IMR-90 (cell line): Measurements from ENCODE around the gene MAGI2. TPM values are rescaled to one million over a fixed set of nuclear protein-coding genes. Genes with fewer than 3 reads are reported as not detected.

Experiments used
- ATAC-seq: fragments of 200-7000 bp; cut with Tn5 transposase; 2 replicates; pipeline ENCODE4 v1.9.1; 2020; ENCODE audit warnings: low read depth, mild to moderate bottlenecking, moderate library complexity
- BruUV-seq: library from RNA; stranded (reverse); fragments of 400-500 nt; replicated peaks from 2 replicates; lab custom pipeline; 2021; lab: Mats Ljungman, UMichigan
- CTCF ChIA-PET: fragments of 300-600 bp; formaldehyde crosslinking; extraction: SDS; loops from one replicate; lab custom pipeline; 2021; ENCODE audit warnings: antibody characterized with exemption; lab: Yijun Ruan, JAX
- POLR2A ChIA-PET: fragments of 300-600 bp; sonication (Branson Sonifier 250); formaldehyde crosslinking; loops from one replicate; lab custom pipeline; 2022; ENCODE audit warnings: antibody characterized with exemption; ENCODE audit not compliant: unreplicated experiment; lab: Charles Lee
- DNase-seq: peaks from one replicate; pipeline ENCODE4 v3.0.0; 2013
- H2AFZ ChIP-seq: replicated peaks from 2 replicates; pipeline ENCODE3; 2013; ENCODE audit warnings: low read length, mild to moderate bottlenecking; ENCODE audit not compliant: poor library complexity
- H2AK5ac ChIP-seq: 2 replicates; pipeline ENCODE4 v1.6.1; 2013; ENCODE audit warnings: low read depth, low read length, inconsistent platforms
- H2AK9ac ChIP-seq: replicated peaks from 2 replicates; pipeline ENCODE3; 2013; ENCODE audit warnings: mild to moderate bottlenecking, low read depth, low read length, moderate library complexity; ENCODE audit not compliant: poor library complexity
- H2BK120ac ChIP-seq: 2 replicates; pipeline ENCODE4 v1.6.1; 2013; ENCODE audit warnings: low read depth, low read length, inconsistent platforms
- H2BK15ac ChIP-seq: 3 replicates; pipeline ENCODE4 v1.6.1; 2013; ENCODE audit warnings: low read depth, low read length, inconsistent platforms
- H2BK20ac ChIP-seq: 2 replicates; pipeline ENCODE4 v1.6.1; 2013; ENCODE audit warnings: low read depth, mild to moderate bottlenecking, inconsistent platforms, low read length, moderate library complexity
- H2BK5ac ChIP-seq: 2 replicates; pipeline ENCODE4 v1.6.1; 2013; ENCODE audit warnings: mild to moderate bottlenecking, low read depth, low read length, inconsistent platforms; ENCODE audit not compliant: poor library complexity, severe bottlenecking
- H3K14ac ChIP-seq: replicated peaks from 2 replicates; pipeline ENCODE4 v1.6.1; 2013; ENCODE audit warnings: low read depth, low read length, inconsistent platforms
- H3K18ac ChIP-seq: 2 replicates; pipeline ENCODE4 v1.6.1; 2013; ENCODE audit warnings: low read depth, low read length, control low read depth
- H3K23ac ChIP-seq: 2 replicates; pipeline ENCODE4 v1.6.1; 2013; ENCODE audit warnings: low read depth, low read length, inconsistent platforms
- H3K27ac ChIP-seq: 2 replicates; pipeline ENCODE4 v1.5.1; 2013; ENCODE audit warnings: mild to moderate bottlenecking, control low read depth, low read length; ENCODE audit not compliant: insufficient read depth
- H3K27me3 ChIP-seq: 2 replicates; pipeline ENCODE4 v1.6.1; 2013; ENCODE audit warnings: low read length; ENCODE audit not compliant: control insufficient read depth, insufficient read depth
- H3K36me3 ChIP-seq: 2 replicates; pipeline ENCODE4 v1.6.1; 2013; ENCODE audit warnings: low read length, mixed read lengths; ENCODE audit not compliant: control insufficient read depth, insufficient read depth
- H3K4ac ChIP-seq: 2 replicates; pipeline ENCODE4 v1.6.1; 2013; ENCODE audit warnings: low read depth, low read length, inconsistent platforms
- H3K4me1 ChIP-seq: 2 replicates; pipeline ENCODE4 v1.6.1; 2013; ENCODE audit warnings: low read length, mixed read lengths; ENCODE audit not compliant: control insufficient read depth, insufficient read depth
- H3K4me2 ChIP-seq: 2 replicates; pipeline ENCODE4 v1.6.1; 2013; ENCODE audit warnings: low read depth, mild to moderate bottlenecking, control low read depth, low read length, moderate library complexity
- H3K4me3 ChIP-seq: 2 replicates; pipeline ENCODE4 v1.5.1; 2013; ENCODE audit warnings: low read depth, mild to moderate bottlenecking, control low read depth, low read length, moderate library complexity; ENCODE audit not compliant: insufficient read depth
- H3K56ac ChIP-seq: 2 replicates; pipeline ENCODE4 v1.6.1; 2013; ENCODE audit warnings: low read length, inconsistent platforms; ENCODE audit not compliant: insufficient read depth; ENCODE audit errors: extremely low read depth
- H3K79me1 ChIP-seq, 2 experiments: 2 replicates each; pipeline ENCODE4 v1.6.1; 2013; ENCODE audit warnings: low read length in 2 of 2, inconsistent platforms in 1 of 2, low read depth in 1 of 2
- H3K9ac ChIP-seq: 2 replicates; pipeline ENCODE4 v1.6.1; 2013; ENCODE audit warnings: low read depth, low read length, control low read depth
- H3K9me1 ChIP-seq: 2 replicates; pipeline ENCODE4 v1.6.1; 2013; ENCODE audit warnings: low read length, inconsistent platforms; ENCODE audit not compliant: insufficient read depth
- H3K9me3 ChIP-seq: 2 replicates; pipeline ENCODE4 v1.6.1; 2013; ENCODE audit warnings: low read length; ENCODE audit not compliant: control insufficient read depth, insufficient read depth
- H4K20me1 ChIP-seq: 2 replicates; pipeline ENCODE4 v1.6.1; 2013; ENCODE audit warnings: low read length, inconsistent platforms; ENCODE audit not compliant: insufficient read depth
- H4K5ac ChIP-seq: 2 replicates; pipeline ENCODE4 v1.6.1; 2013; ENCODE audit warnings: mild to moderate bottlenecking, low read depth, low read length, control low read depth
- H4K8ac ChIP-seq, 2 experiments: 2 replicates each; pipeline ENCODE4 v1.6.1; 2013; ENCODE audit warnings: low read depth in 2 of 2, low read length in 2 of 2, control low read depth in 1 of 2, inconsistent platforms in 1 of 2
- H4K91ac ChIP-seq: 2 replicates; pipeline ENCODE4 v1.6.1; 2013; ENCODE audit warnings: low read depth, low read length, inconsistent platforms; ENCODE audit not compliant: insufficient read depth
- BHLHE40 ChIP-seq: fragments of 150-350 bp; IDR thresholded peaks from 2 replicates; pipeline ENCODE4 v1.6.1; 2016; ENCODE audit warnings: mild to moderate bottlenecking, low read depth, low read length
- CEBPB ChIP-seq: IDR thresholded peaks from 2 replicates; pipeline ENCODE4 v1.6.1; 2012; ENCODE audit warnings: low read depth, low read length, improper control_type of control experiment
- CHD1 ChIP-seq: IDR thresholded peaks from 2 replicates; pipeline ENCODE4 v1.6.1; 2012; ENCODE audit warnings: low read depth, low read length, improper control_type of control experiment
- CTCF ChIP-seq: conservative IDR thresholded peaks from 2 replicates; pipeline ENCODE4 v1.5.1; 2012; ENCODE audit warnings: mild to moderate bottlenecking, low read depth, low read length, improper control_type of control experiment
- ELK1 ChIP-seq: fragments of 150-350 bp; IDR thresholded peaks from 2 replicates; pipeline ENCODE4 v1.6.1; 2016; ENCODE audit warnings: low read depth, mild to moderate bottlenecking, low read length, moderate library complexity, borderline replicate concordance
- FOS ChIP-seq: fragments of 150-350 bp; IDR thresholded peaks from 2 replicates; pipeline ENCODE4 v1.6.1; 2016; ENCODE audit warnings: low read depth, low read length
- MAFK ChIP-seq: IDR thresholded peaks from 2 replicates; pipeline ENCODE4 v1.6.1; 2012; ENCODE audit warnings: low read depth, low read length, improper control_type of control experiment
- MAZ ChIP-seq: IDR thresholded peaks from 2 replicates; pipeline ENCODE4 v1.6.1; 2012; ENCODE audit warnings: low read depth, mild to moderate bottlenecking, low read length, improper control_type of control experiment, moderate library complexity, borderline replicate concordance
- MXI1 ChIP-seq: IDR thresholded peaks from 2 replicates; pipeline ENCODE4 v1.6.1; 2012; ENCODE audit warnings: low read depth, mild to moderate bottlenecking, low read length, moderate library complexity, borderline replicate concordance
- NFE2L2 ChIP-seq: fragments of 150-350 bp; IDR thresholded peaks from 2 replicates; pipeline ENCODE4 v1.6.1; 2016; ENCODE audit warnings: low read depth, mild to moderate bottlenecking, low read length
- POLR2A ChIP-seq: IDR thresholded peaks from 2 replicates; pipeline ENCODE4 v1.6.1; 2012; ENCODE audit warnings: mild to moderate bottlenecking, low read depth, low read length
- RAD21 ChIP-seq: IDR thresholded peaks from 2 replicates; pipeline ENCODE4 v1.6.1; 2012; ENCODE audit warnings: low read length, improper control_type of control experiment
- RCOR1 ChIP-seq: IDR thresholded peaks from 2 replicates; pipeline ENCODE4 v1.6.1; 2012; ENCODE audit warnings: mild to moderate bottlenecking, low read length, improper control_type of control experiment; ENCODE audit not compliant: insufficient replicate concordance
- RFX5 ChIP-seq: IDR thresholded peaks from 2 replicates; pipeline ENCODE4 v1.8.0; 2012; ENCODE audit warnings: low read depth, mild to moderate bottlenecking, low read length, moderate library complexity
- SMC3 ChIP-seq: fragments of 150-350 bp; IDR thresholded peaks from 2 replicates; pipeline ENCODE4 v1.6.1; 2016; ENCODE audit warnings: low read depth, mild to moderate bottlenecking, antibody characterized with exemption, low read length, moderate library complexity
- USF2 ChIP-seq: fragments of 150-350 bp; IDR thresholded peaks from 2 replicates; pipeline ENCODE4 v1.6.1; 2017; ENCODE audit warnings: mild to moderate bottlenecking, antibody characterized with exemption, low read length, low read depth
- WGBS, 2 experiments: methylation state at CpG; one replicate each; pipeline versions ENCODE4 v1.1.5 to v1.1.7; 2013; ENCODE audit warnings: missing lambda C conversion rate in 2 of 2; ENCODE audit not compliant: insufficient read length in 1 of 2; ENCODE audit errors: extremely low coverage in 2 of 2; 5-methylcytosine and 5-hydroxymethylcytosine counted together
- dilution Hi-C: fragments of 300-500 bp; cut with HindIII; formaldehyde crosslinking; loops from one replicate; pipeline ENCODE4 v1.14.3; 2018; ENCODE audit warnings: low sequenced_read_pairs; ENCODE audit not compliant: unreplicated experiment
- in situ Hi-C: fragments of 300-500 bp; cut with MboI; formaldehyde crosslinking; loops from 3 replicates; pipeline ENCODE4 v1.14.3; 2019; ENCODE audit warnings: low sequenced_read_pairs, inconsistent platforms, mixed read lengths
- intact Hi-C: fragments of 100-400 bp; cut with micrococcal nuclease; formaldehyde crosslinking; loops from 2 replicates; pipeline ENCODE4 v1.10.0; 2022
- polyA plus RNA-seq, 3 experiments: library from polyadenylated mRNA; depleted of rRNA; stranded (reverse); fragments of >200 nt; gene quantifications; 2 replicates each; pipeline ENCODE4 v1.2.3, GENCODE V29; 2012; ENCODE audit warnings: low replicate concordance in 1 of 3
- total RNA-seq: library from RNA; depleted of rRNA; stranded (reverse); fragments of >200 nt; gene quantifications from 2 replicates; pipeline ENCODE4 v1.2.3, GENCODE V29; 2012

The MAGI2 gene
- total and polyA plus RNA-seq, 2 of the 4 experiments (the other 2 are of a cell fraction): 2.5 to 17.9 TPM

GRCh38 chr7:79465551-79465950 lies 12.1 kb upstream of the MAGI2 start:
- no peak overlapping the region for H4K8ac ChIP-seq
- in situ Hi-C loops: loop anchor here (25.0 kb wide), 1 partner anchor 572 kb away; no protein-coding TSS in a partner anchor

More at GRCh38 chr7:79465551-79465950, 12.1 kb upstream of the MAGI2 start:
- H3K9me3 ChIP-seq: no peaks in the 10 kb centered on the region
- peaks cover 6% of the 10 kb centered on the region for H3K9me1 ChIP-seq
- H2BK120ac ChIP-seq: no peak overlapping the region
- DNase-seq: no peak
- peaks cover 3% of the 10 kb centered on the region; the same call in 1 of the 2 replicates for H3K4me1 ChIP-seq
- H3K4ac ChIP-seq: no peak overlapping the region
- no peak overlapping the region for H3K4me3 ChIP-seq
- H3K27me3 ChIP-seq: no peaks in the 10 kb centered on the region
- H3K36me3 ChIP-seq: peaks cover 9% of the 10 kb centered on the region
- no peak overlapping the region for H3K14ac ChIP-seq
- no peak overlapping the region for H2AFZ ChIP-seq
- no peak overlapping the region for H3K9ac ChIP-seq
- no TSS peak for BruUV-seq
- intact Hi-C loops (no loop called here), dilution Hi-C loops (no loop called here)
- CTCF ChIA-PET: no interaction called here
- H3K23ac ChIP-seq: no peak overlapping the region
- whole genome bisulfite sequencing, 2 experiments: no CpG with 5 or more reads among the region's 1 CpG
- no peak overlapping the region for H4K91ac ChIP-seq
- TF ChIP-seq CHD1 (no peak), RCOR1 (no peak), SMC3 (no peak), BHLHE40 (no peak), RFX5 (no peak), NFE2L2 (no peak), CTCF (no peak), RAD21 (no peak), MXI1 (no peak), USF2 (no peak), POLR2A (no peak), CEBPB (no peak), MAZ (no peak), MAFK (no peak), ELK1 (no peak), FOS (no peak)
- H3K79me1 ChIP-seq: peaks cover 17 to 35% of the 10 kb centered on the region in 2 experiments
- no peak overlapping the region for H3K27ac ChIP-seq
- ATAC-seq: no peak
- H2BK20ac ChIP-seq: no peak overlapping the region
- no peak overlapping the region for H3K18ac ChIP-seq
- no peak overlapping the region for H3K56ac ChIP-seq
- no peak overlapping the region for H2BK15ac ChIP-seq
- H4K20me1 ChIP-seq: peaks cover 4% of the 10 kb centered on the region; the same call in 1 of the 2 replicates
- POLR2A ChIA-PET: no interaction called here
- no peak overlapping the region for H2BK5ac ChIP-seq
- H2AK9ac ChIP-seq: no peak overlapping the region
- H4K5ac ChIP-seq: no peak overlapping the region
- no peak overlapping the region for H2AK5ac ChIP-seq
- H3K4me2 ChIP-seq: no peak overlapping the region
